Activated CD4-positive, CD25-positive, alpha-beta regulatory T cell (primary cell): ENCODE measurements around the gene ZFP57.
"Not testable (repeated sequence)": the region's sequence is repeated elsewhere in the genome, so short reads cannot be mapped to it uniquely, and the experiment has no call there.

ENCODE experiments used
- DNase-seq, 4 experiments: peaks; one replicate each; lab custom pipeline; 2025; lab: John Stamatoyannopoulos, UW

Gene ZFP57

DNA sequence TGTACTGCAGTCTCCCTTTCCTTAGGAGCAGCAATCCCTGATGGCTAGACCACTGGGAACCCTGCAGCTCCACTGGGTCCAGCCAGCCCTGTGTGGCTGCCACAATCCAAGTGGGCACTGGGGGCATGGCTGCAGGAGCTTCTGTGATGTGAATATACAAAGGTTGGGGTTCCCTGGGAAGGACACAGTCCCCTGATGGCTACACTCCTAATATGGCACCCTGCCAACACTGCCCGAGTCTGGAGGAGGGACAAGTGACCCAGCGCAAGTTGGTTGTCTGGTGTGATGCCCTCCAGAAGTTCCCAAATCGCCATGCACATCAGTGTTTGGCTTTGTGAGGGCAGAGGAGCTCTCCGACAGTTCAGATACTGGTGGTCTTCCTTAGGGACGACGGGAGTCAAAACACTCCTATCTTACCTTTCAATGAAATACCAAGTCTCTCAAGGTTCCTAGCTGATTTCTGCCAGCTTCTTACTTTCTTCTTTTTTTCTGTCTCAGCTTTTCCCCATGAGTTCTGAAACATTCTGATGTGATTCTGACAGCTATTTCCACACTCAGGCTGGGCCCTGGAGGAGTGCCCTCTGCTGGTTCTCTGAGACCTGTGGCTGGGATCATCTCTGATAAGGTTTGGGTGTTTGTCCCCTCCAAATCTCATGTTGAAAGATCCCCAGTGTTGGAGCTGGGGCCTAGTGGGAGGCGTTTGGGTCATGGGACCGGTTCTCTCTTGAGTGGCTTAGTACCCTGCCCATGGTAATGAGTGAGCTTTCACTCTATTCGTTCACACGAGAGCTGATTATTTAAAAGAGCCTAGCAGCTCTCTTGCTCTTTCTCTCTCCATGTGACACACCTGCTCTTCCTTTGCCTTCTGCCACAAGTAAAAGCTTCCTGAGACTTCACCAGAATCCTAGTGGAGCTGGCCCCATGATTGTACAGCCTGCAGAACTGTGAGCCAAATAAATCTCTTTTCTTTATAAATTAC is 15.5 kb upstream of the ZFP57 start:
- no peak for DNase-seq

DNA sequence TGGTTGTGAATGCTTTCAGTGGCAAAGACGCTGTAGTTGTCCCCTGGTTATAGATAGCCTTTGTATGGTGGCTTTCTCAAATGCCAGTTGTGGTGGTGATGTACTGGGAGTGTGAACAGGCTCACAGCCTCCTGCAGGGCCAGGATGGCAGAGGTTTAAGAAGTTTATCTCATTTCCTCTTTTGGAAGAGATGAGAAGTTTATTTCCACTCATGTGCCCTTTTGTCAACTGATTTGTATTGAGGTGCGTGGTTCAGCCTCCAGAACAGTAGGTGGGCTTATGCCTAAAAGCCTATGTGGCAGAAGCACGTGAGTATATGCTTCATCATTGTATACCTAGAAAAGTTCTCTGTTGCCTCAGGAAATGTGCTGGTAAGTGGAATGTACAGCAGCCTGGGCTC is 13.7 kb upstream of the ZFP57 start:
- no peak for DNase-seq

- DNase-seq = no peak
Measured at GRCh38 chr6:29685718-29686326, 4.9 kb upstream of the ZFP57 start.

- no peak for DNase-seq
Measured at GRCh38 chr6:29681811-29682210, 859 bp upstream of the ZFP57 start.

GRCh38 chr6:29680416-29680815 is 536 bp downstream of the ZFP57 start:
- DNase-seq = no peak

DNA sequence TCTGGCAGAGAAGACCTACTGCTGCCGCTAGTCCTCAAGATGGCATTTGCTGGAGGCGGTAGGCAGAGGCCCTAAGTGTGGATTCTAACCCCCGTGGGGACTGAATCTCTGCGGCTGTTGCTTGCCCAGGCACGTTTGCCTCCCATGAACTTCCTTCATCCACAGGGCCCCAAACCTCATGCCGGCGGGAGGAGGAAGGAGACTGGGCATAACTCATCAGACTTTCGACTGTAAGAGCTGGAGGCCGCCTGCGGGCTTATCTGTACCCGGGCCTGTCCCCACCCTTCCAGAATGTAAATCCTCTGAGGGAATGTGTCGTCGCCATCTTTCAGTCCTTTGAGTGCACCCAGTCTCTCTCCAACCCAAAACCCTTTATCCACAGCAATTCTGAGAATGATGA is 990 bp downstream of the ZFP57 start:
- DNase-seq = no peak

- DNase-seq = no peak
Measured at GRCh38 chr6:29678114-29678513, 2.8 kb downstream of the ZFP57 start.

DNA sequence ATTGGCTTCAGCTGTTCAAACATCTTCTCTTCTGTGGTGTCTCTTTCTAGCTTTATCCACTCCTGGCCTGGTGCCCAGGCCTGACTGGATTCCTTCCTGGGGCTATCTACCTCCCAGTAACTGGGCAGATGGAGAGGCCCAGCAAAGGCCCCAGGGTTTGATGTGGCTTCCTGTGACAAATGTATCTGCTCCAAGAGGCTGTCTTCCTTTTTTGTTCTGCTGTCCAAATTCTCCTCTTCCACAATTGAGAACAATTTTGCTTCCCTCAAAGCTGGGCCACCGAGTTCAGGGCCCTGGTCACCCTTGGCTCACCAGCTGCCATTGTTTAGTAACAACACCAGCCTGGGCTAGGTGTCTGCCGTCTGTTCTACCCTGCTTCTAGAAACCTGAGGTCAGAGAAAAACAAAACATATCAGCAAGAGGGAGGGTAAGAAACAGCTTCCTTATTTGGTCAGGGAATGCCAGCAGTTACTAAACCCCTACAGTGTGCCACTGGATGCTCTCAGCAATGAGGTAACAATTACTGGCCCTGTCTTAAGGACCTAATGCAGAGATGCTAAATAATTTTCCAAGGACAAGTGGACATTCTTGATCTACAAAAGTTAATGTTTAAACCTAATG is 3.9 kb downstream of the ZFP57 start:
- DNase-seq = no peak

- no peak for DNase-seq
Measured at GRCh38 chr6:29675561-29675960, 5.4 kb downstream of the ZFP57 start.

DNA sequence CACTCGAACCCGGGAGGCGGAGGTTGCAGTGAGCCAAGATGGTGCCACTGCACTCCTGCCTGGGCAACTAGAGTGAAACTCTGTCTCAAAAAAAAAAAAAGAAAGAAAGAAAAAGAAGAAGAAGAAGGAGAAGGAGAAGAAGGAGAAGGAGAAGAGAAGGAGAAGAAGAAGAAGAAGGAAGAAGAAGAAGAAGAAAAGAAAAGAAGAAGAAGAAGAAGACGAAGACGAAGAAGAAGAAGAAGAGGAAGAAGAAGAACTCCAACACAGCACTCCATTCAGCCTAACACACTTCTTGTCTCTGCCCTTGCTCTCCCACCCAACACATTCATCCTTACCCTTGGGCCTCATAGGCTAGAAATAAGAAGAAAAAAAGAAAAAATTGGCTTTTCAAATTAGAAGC is 6.9 kb downstream of the ZFP57 start:
- DNase-seq = no peak

GRCh38 chr6:29673161-29673560 is 7.8 kb downstream of the ZFP57 start:
- DNase-seq = no peak

DNA sequence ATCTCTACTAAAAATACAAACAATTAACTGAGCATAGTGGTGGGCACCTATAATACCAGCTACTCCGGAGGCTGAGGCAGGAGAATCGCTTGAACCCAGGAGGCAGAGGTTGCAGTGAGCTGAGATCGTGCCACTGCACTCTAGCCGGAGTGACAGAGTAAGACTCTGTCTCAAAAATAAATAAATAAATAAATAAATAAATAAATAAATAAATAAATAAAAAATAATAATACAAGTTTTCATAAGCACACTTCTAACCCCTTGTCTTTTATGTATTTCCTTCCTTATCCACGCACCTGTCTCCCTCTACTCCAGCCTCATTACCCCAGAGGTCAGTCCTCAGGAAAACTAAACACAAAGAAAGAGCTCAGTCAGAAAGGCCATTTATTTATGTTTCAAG is 8.8 kb downstream of the ZFP57 start:
- DNase-seq = not testable (repeated sequence)

DNA sequence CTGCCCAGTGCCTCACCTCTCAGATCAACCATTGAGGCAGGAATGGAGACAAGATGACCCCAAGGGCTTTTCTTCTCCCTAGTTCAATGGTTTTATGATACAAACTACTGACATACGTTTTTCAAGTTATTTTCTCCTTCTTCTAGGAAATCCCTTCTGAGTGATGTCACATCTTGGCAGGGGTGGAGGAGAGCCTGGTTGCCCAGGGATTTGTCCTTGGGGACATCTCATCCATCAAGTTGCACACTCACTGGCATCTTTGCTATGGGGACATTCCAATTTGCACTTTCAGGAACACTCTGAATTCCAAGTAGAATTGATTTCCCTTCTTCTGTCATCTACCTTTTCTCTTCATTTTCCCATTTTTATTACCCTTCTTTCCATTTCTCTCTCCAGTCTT is 9.9 kb downstream of the ZFP57 start:
- DNase-seq = no peak

GRCh38 chr6:29667158-29667557 is 13.8 kb downstream of the ZFP57 start:
- DNase-seq = no peak

- DNase-seq = no peak
Measured at GRCh38 chr6:29666826-29667130, 14.2 kb downstream of the ZFP57 start.

DNA sequence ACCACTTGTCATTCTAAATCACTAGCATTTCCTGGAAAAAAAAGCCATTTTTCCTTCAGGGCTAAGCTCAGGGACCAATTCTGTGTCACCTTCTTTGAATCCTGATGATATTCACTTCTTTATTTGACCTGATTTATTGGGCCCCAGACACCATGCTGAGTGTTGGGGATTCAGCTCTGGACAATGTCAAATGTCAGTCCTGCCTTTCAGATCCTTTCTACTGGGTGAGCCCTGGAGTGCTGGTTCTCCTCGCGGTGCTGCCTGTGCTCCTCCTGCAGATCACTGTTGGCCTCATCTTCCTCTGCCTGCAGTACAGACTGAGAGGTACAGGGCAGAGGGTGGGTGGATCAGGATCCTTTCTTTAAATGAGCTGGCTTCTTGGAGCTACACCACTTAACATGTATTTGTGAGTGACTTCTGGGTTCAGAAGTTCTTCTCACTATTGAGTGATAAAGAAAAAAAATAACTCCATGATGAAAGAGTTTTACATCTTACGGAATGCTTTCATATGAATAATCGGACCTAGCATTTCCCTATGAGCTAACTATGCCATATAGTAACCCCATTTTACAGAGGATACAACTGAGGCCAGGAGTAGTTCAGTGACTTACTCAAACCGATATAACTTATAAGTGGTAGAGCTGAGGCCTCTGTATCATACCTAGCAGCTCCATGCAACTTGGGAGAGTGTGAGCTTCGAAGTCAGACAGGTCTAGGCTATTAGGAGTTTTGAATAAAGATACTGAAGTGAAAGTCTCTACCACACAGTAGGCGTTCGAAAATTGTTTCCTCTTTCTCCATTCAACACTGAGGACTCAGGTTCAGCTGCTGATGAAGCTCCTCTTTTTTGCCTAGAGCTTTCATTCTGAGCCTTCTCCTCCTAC is 14.8 kb downstream of the ZFP57 start:
- DNase-seq = no peak

GRCh38 chr6:29663300-29664042 is 17.5 kb downstream of the ZFP57 start:
- no peak for DNase-seq

GRCh38 chr6:29661502-29662141 is 19.3 kb downstream of the ZFP57 start:
- DNase-seq = not testable (repeated sequence)

- DNase-seq = no peak
Measured at GRCh38 chr6:29661071-29661470, 19.9 kb downstream of the ZFP57 start.

DNA sequence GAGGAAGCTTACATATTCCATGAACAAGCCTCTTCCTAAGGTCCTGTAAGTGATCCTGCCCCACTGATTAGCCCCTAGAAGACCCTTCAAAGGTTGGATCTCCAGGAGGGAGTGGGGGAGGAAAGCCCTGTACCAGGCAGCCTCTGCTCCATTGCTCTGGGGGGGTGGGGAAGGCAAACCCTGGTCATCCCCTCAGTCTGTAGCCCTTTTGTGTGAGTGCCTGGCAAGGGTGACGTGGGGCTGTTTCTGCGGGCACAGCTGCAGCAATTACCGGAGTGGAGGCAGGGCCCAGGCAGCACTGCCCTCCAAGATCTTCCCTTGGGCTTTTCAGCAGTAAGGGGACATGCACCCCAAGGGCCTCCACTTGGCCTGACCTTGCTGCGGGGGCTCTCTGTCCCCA is 24.2 kb downstream of the ZFP57 start, which contains the start of gene MOG:
MOG (plus strand) TSS at position 295 of the 400 bp plus-strand sequence. CDS start 118 bp downstream, outside the sequence.
- DNase-seq = no peak

DNA sequence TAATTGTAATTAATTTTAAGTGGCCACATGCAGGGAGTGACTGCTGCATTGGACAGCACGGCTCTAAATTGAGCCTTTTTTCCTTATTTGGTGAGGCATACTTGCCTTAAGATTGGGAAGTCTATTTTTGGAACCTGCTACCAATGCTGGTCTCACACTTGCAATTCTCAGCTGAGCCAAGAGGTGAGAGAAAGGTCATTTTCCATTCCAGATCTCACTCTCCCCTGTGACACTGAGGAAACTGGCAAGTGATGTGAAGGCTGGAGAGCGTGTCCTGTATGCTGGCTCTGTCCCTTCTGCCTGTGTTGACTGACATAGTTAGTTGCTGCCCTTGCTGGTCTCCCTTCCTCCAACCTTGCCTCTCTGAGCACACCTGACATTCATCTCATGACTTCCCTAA is 24.8 kb downstream of the ZFP57 start:
- no peak for DNase-seq
